ENCODE results near the gene BANF2.

DNA sequence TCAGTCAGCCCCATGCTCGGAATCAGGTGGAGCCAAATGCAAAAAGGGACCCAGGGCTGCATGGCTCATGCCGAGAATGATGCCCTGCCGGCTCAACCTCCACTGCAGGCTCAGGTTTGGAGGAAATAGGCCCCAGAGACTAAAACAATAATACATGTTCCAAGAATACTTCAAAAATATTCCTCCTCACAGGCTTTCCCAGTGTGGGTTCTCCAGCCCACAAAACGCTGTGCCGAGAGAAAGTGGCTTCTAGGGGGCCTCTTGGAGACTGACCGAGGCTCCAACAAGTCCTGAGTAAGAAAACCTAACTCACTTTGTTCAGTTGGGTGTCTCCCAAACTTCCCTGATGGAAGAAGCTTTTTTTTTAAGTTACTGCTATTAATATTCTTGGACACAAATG, 73.9 kb downstream of the BANF2 start:
- TF ChIP-seq, protein P1, sequence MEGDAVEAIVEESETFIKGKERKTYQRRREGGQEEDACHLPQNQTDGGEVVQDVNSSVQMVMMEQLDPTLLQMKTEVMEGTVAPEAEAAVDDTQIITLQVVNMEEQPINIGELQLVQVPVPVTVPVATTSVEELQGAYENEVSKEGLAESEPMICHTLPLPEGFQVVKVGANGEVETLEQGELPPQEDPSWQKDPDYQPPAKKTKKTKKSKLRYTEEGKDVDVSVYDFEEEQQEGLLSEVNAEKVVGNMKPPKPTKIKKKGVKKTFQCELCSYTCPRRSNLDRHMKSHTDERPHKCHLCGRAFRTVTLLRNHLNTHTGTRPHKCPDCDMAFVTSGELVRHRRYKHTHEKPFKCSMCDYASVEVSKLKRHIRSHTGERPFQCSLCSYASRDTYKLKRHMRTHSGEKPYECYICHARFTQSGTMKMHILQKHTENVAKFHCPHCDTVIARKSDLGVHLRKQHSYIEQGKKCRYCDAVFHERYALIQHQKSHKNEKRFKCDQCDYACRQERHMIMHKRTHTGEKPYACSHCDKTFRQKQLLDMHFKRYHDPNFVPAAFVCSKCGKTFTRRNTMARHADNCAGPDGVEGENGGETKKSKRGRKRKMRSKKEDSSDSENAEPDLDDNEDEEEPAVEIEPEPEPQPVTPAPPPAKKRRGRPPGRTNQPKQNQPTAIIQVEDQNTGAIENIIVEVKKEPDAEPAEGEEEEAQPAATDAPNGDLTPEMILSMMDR (IDR thresholded peaks at IDR 0.05) = no peak
- no peak for TF ChIP-seq POLR2A (IDR thresholded peaks at IDR 0.05)

Data from testis (tissue), 2 donors.